ENCODE measurements around the gene TTLL10.

Gene TTLL10

DNA sequence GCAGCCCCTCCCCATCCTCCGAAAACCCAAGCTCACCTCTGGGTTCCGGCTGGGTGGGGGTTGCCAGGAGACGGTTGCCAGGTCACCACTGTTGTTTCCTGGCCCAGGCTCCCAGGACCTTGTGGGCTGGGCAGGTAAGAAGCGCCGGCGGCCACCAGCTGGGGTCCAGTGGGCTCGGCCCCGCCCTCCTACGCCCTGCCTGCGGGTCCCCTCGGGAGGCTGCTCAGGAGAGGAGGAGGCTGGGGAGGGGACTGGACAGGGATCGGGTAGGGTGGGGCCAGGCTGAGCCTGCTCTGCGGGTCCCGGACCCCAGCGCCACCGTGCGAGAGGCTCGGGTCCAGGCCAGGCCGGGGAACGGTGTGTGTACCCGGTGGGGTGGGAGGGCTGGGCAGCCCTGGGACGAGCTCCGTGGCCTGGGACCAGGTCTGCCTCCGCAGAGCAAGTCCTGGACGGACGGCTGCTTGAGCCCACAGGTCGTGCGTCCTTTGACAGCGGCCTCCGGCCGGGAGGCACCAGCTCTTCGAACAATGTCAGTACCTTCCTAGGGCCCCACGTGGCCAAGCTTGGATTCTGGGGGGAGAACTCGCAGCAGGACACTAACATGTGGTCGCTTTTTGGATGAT lies at the start of gene TTLL10:
Gene TTLL10 (plus strand): TSS at position 88 of the 623 bp plus-strand sequence. CDS start 5,336 bp downstream, outside the sequence.
- DNase-seq: peak; percentile 34

- DNase-seq: peak; percentile 27
These were observed 49.2 kb upstream of the TTLL10 start for GRCh38 chr1:1124508-1124785.

GRCh38 chr1:1124786-1125642 lies 48.7 kb upstream of the TTLL10 start:
- peak; percentile 30 for DNase-seq

GRCh38 chr1:1125945-1126344 lies 47.7 kb upstream of the TTLL10 start:
- DNase-seq: no peak

DNA sequence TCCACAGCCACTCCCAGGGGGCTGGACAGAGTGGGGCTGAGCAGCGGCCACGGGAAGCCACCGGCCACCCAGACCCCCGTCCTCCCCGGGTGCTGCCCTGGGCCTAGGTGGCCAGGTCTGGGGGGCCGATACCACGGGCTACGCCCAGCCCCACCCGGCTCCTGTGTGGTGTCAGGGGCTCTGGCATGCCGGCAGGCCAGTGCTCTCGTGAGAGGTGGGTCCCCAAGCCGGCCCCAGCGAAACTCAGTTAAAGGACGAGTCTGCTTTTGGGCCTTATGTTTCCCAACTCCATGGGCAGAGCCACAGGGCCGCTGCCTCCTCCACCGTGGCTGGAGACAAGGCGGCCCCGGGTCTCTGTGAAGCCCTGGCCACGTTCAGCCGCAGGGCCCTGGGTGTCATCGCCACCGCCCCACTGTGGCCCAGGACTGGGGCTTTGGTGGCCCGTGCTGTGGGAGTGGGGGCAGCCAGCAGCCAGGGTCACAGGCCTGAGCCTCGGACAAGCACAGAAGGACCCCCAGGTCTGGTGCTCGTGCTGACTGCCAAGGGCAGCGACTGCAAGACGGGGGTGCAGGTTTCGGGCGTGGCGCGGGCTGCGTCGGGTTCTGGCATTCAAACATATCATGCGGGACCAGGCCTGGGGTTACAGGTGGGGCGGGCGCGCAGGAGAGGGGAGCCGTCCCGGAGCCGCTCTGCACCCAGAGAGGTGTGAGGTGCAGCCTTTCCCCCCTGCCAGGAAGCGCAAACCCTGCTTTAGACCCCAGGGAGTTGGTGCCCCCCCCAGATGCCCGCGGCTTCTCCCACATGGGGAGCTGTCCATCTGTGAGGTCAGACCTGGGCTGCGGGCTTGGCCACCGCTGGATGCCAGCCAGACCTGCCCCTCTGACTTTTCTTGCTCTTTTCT lies 45.9 kb upstream of the TTLL10 start:
- peak; percentile 36 for DNase-seq

DNA sequence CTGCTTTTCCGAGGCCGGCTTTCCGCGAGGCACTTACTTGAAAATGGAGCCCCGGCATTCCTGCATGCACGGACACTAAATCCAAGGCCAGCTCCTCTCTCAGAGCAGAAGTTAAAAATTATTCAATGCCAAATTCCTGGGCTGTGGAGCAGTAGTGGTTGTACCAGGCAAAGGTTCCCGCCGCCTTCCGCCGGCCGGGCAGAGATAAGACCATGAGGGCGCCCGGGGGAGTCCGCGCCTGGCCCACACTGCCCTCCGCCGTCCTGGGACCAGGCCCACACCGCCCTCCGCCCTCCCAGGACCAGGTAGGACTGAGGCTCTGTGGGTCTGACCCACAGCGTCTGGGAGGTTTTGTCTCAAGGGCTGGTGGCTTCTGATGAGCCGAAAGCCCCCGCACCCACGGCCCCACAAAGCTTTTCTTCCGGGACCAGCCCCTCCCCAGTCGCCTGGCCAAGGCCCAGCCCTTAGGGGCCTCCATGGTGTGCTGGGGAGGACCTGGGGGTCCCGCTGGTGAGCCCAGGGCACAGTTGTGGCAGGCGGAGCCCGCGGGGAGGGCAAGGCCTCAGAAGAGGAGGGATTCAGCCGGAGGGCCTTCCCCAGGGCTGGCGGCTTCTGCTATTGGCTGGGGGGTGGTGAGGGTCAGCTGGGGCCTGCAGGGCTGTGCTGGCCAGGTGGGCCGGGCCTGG lies 45.1 kb upstream of the TTLL10 start:
- DNase-seq: peak; percentile 34

DNA sequence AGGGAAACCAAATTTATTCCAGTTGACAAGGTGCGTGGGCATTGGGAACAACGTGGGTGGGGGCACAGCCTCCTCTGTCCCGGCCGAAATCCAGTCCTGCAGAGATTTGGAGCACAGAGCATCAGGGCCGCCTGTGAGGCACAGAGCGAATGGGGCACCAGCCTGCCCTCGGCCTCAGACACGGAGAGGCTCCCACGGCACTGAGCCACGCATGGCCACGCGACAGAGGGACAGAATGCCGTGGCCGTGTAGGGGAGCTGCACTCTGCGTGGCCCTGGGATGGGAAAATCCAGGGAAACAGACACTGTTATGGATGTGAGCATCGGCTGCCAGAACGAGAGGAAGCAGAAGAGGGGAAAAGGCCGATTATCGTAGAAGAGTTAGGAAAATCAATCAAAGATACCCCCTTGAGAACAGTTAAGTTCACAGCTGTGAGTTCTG lies 44.3 kb upstream of the TTLL10 start:
- peak; percentile 44 for DNase-seq

DNA sequence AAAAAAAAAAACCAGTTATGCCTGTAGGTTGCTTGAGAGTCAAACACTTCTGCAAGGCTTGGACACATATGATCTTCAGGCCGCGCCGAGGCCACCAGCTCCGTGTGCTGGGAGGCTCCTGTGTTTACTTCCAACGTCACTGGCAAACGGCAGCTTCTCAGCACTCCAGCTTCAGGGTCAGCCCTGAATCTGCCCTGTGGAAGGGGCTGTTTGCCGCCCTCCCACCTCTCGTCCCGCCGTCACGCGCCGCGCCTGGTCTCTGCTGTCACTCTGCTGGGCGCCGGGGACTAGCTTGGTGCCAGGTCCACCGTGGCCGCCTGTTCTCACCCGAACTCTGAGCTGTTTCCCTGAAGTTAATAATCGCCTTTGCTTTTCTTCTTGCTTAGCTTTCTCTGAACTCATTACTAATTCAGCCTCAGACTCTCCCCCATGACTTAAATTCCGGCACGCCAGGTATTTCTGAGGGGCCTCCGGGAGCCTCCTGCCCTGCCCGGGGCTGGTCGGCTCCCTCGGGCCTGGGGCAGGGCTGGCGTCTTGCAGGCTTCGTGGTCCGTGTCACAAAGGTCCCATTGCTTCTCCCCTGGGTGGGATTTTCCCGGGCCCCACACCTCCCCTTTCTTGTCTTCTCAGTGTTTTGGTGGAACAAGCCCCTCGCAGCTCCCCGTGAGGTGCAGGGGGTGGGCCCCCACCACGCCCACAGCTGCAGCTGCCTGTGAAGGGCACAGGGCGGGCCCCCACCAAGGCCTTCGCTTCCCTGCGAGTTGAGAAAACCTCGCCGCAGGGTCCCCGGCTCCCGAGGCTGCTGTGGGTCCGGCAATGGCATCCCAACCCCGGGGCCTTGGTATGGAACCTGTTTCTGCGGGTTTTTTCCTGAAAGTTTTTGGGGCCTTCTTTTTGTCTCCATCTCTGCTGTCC lies 43.2 kb upstream of the TTLL10 start:
- DNase-seq: peak; percentile 27

GRCh38 chr1:1132042-1132950 lies 41.4 kb upstream of the TTLL10 start:
- DNase-seq: no peak

GRCh38 chr1:1132956-1133750 lies 40.5 kb upstream of the TTLL10 start:
- peak; percentile 82 for DNase-seq

- no peak for DNase-seq
These were observed 39.2 kb upstream of the TTLL10 start for GRCh38 chr1:1134300-1134970.

DNA sequence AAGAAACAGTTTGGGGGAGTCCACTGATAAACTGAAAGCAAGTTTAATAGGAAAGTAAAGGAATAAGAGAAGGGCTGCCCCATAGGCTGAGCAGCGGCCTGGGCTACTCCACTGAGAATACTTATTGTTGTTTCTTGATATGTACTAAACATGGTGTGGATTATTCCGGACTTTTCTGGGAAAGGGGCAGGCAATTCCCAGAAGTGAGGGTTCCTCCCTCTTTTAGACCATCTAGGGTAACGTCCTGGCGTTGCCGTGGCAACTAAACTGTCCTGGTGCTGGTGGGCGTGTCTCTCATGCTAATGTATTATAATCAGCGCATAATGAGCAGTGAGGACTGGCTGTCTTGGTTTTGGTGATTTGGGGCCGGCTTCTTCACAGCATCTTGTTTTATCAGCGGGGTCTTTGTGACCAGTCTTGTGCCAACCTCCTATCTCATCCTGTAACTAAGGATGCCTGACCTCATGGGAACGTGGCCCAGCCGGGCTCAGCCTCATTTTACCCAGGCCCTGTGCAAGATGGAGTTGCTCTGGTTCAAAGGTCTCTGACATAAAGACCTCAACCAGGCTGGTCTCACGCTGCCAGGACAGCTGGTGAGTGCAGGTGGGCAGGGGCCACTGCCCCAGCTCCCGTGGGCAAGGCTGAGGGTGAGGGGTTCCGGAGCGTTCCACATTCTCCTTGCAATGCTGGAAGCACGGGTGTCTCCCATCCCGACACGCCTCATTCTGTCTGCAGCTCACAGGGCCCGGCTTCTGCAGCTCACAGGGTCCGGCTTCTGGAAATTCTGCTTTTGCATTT lies 38.1 kb upstream of the TTLL10 start:
- no peak for DNase-seq

- no peak for DNase-seq
These were observed 37.0 kb upstream of the TTLL10 start for GRCh38 chr1:1136547-1137230.

- DNase-seq: no peak
These were observed 36.2 kb upstream of the TTLL10 start for GRCh38 chr1:1137256-1138045.

DNA sequence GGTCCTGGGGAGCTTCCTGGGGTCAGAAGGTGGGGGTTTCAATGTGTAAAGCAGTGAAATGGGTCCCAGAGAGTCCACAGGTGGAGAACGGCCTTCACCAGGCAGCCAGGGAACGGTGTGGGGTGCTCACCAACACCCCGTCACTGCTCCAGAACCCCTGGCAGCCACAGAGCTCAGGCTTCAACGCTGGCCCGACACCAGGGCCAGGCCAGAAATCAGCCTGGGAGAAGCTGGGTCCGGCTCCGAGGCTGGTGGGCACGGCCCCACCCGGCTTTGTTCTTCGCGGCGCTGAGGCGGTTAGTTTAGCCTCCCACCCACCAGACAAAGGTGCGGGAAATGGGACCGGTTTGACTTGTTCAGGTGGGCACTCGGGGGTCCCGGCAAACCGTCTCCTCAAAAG lies 33.0 kb upstream of the TTLL10 start:
- DNase-seq: no peak

- no peak for DNase-seq
These were observed 32.3 kb upstream of the TTLL10 start for GRCh38 chr1:1141244-1141910.

All from left hindlimb (tissue), 1 donor.